HepG2 (cell line): Measurements from ENCODE around the gene DDAH1. TPM values are rescaled to one million over a fixed set of nuclear protein-coding genes. Genes with fewer than 3 reads are reported as not detected.

Experiments used
- ASH2L ChIP-seq: fragments of 300-600, 200-600 bp; sonication (generic); IDR thresholded peaks from 2 replicates; pipeline ENCODE4 v1.7.0; 2017; ENCODE audit warnings: low read depth, mild to moderate bottlenecking, moderate library complexity, mixed read lengths, low read length; ENCODE audit not compliant: insufficient read length
- CEBPG ChIP-seq: IDR thresholded peaks from 2 replicates; pipeline ENCODE4 v1.6.1; 2016
- DMAP1 ChIP-seq: IDR thresholded peaks from 2 replicates; pipeline ENCODE4 v1.6.1; 2016
- ELF4 ChIP-seq: sonication (generic); formaldehyde crosslinking; IDR thresholded peaks from 2 replicates; pipeline ENCODE4 v1.5.0; 2020; ENCODE audit warnings: missing genetic modification reagents, mild to moderate bottlenecking, moderate library complexity, borderline replicate concordance
- ESRRA ChIP-seq: sonication (generic); formaldehyde crosslinking; IDR thresholded peaks from 2 replicates; pipeline ENCODE4 v1.5.1; 2020; ENCODE audit warnings: mild to moderate bottlenecking, low read depth, missing genetic modification reagents
- HMG20B ChIP-seq: conservative IDR thresholded peaks from 2 replicates; pipeline ENCODE4 v1.6.1; 2016; ENCODE audit warnings: missing genetic modification reagents, missing compliant biosample characterization
- IKZF4 ChIP-seq: sonication (generic); formaldehyde crosslinking; IDR thresholded peaks from 2 replicates; pipeline ENCODE4 v1.5.1; 2020; ENCODE audit warnings: borderline replicate concordance, mild to moderate bottlenecking, low read depth, missing genetic modification reagents; ENCODE audit errors: not compliant biosample characterization
- JUNB ChIP-seq: sonication (generic); formaldehyde crosslinking; IDR thresholded peaks from 2 replicates; pipeline ENCODE4 v1.8.0; 2022; ENCODE audit warnings: missing genetic modification reagents, mild to moderate bottlenecking, borderline replicate concordance
- LBX2 ChIP-seq: sonication (generic); formaldehyde crosslinking; IDR thresholded peaks from 2 replicates; pipeline ENCODE4 v1.5.0; 2020; ENCODE audit warnings: missing genetic modification reagents, mild to moderate bottlenecking, borderline replicate concordance
- MEIS2 ChIP-seq: sonication (generic); formaldehyde crosslinking; IDR thresholded peaks from 2 replicates; pipeline ENCODE4 v1.9.0; 2021; ENCODE audit warnings: mild to moderate bottlenecking, missing genetic modification reagents
- NR2C2 ChIP-seq: sonication (generic); formaldehyde crosslinking; IDR thresholded peaks from 2 replicates; pipeline ENCODE4 v1.4.0; 2020; ENCODE audit warnings: missing genetic modification reagents, mild to moderate bottlenecking, moderate library complexity, borderline replicate concordance
- RBFOX2 ChIP-seq: fragments of 200-400 bp; formaldehyde crosslinking; IDR thresholded peaks from 2 replicates; pipeline ENCODE4 v1.6.1; 2017; ENCODE audit warnings: low read depth, mild to moderate bottlenecking, low read length
- SALL1 ChIP-seq: sonication (generic); formaldehyde crosslinking; IDR thresholded peaks from 2 replicates; pipeline ENCODE4 v1.8.0; 2022; ENCODE audit warnings: mild to moderate bottlenecking, missing genetic modification reagents
- SAP130 ChIP-seq: IDR thresholded peaks from 2 replicates; pipeline ENCODE4 v1.6.1; 2016; ENCODE audit warnings: low read depth
- TAF1 ChIP-seq: sonication (generic); formaldehyde crosslinking; IDR thresholded peaks from 2 replicates; pipeline ENCODE4 v1.4.0; 2020; ENCODE audit warnings: missing genetic modification reagents
- YY1 ChIP-seq: IDR thresholded peaks from 2 replicates; pipeline ENCODE4 v1.6.1; 2011; ENCODE audit warnings: low read length, low read depth, moderate library complexity, mild to moderate bottlenecking; ENCODE audit not compliant: insufficient read depth, insufficient replicate concordance
- ZFP62 ChIP-seq: sonication (generic); formaldehyde crosslinking; IDR thresholded peaks from 2 replicates; pipeline ENCODE4 v1.4.0; 2020; ENCODE audit warnings: missing genetic modification reagents
- ZNF138 ChIP-seq: sonication (generic); formaldehyde crosslinking; IDR thresholded peaks from 2 replicates; pipeline ENCODE4 v1.5.0; 2020; ENCODE audit warnings: mild to moderate bottlenecking, low read depth, missing genetic modification reagents
- ZNF224 ChIP-seq: sonication (generic); formaldehyde crosslinking; IDR thresholded peaks from 2 replicates; pipeline ENCODE4 v1.5.0; 2020; ENCODE audit warnings: mild to moderate bottlenecking, missing genetic modification reagents
- ZNF292 ChIP-seq: sonication (generic); formaldehyde crosslinking; IDR thresholded peaks from 2 replicates; pipeline ENCODE4 v1.8.1; 2022; ENCODE audit warnings: mild to moderate bottlenecking, low read depth, missing genetic modification reagents, borderline replicate concordance
- ZNF543 ChIP-seq: sonication (generic); formaldehyde crosslinking; IDR thresholded peaks from 2 replicates; pipeline ENCODE4 v1.4.0; 2020; ENCODE audit warnings: mild to moderate bottlenecking, missing genetic modification reagents
- ZNF598 ChIP-seq: sonication (generic); formaldehyde crosslinking; IDR thresholded peaks from 2 replicates; pipeline ENCODE4 v1.5.1; 2020; ENCODE audit warnings: mild to moderate bottlenecking, missing genetic modification reagents, borderline replicate concordance
- ZNF747 ChIP-seq: sonication (generic); formaldehyde crosslinking; IDR thresholded peaks from 2 replicates; pipeline ENCODE4 v1.8.1; 2023; ENCODE audit warnings: missing genetic modification reagents, mild to moderate bottlenecking, borderline replicate concordance
- ZNF766 ChIP-seq: sonication (generic); formaldehyde crosslinking; IDR thresholded peaks from 2 replicates; pipeline ENCODE4 v1.5.0; 2020; ENCODE audit warnings: missing genetic modification reagents, borderline replicate concordance
- polyA plus RNA-seq, 8 experiments: library from polyadenylated mRNA; depleted of rRNA in 3 of 8; stranded (reverse) in 7 of 8; unstranded in 1 of 8; fragments of >200 nt; fragmentation: Illumina TruSeq in 4 of 8; extraction: Trizol in 4 of 8; gene quantifications; 2 replicates each; pipeline versions ENCODE4 v1.2.1 to v1.2.3, GENCODE V29; 2011 to 2016; ENCODE audit warnings: low read depth in 4 of 8, missing spikeins in 1 of 8, mixed read lengths in 1 of 8; ENCODE audit not compliant: insufficient read depth in 1 of 8
- total RNA-seq, 5 experiments: library from RNA; depleted of rRNA; stranded (reverse); fragments of >200 nt; fragmentation: Illumina TruSeq; extraction: Trizol; gene quantifications; 2 replicates each; pipeline ENCODE4 v1.2.3, GENCODE V29; 2016; ENCODE audit warnings: low read depth in 1 of 5
- TF ChIP-seq, protein P1 (sequence below): sonication (generic); formaldehyde crosslinking; IDR thresholded peaks from 2 replicates; pipeline ENCODE4 v1.5.0; 2020; ENCODE audit warnings: mild to moderate bottlenecking, missing genetic modification reagents
- TF ChIP-seq, protein P2 (sequence below): sonication (generic); formaldehyde crosslinking; IDR thresholded peaks from 2 replicates; pipeline ENCODE4 v1.8.1; 2022; ENCODE audit warnings: mild to moderate bottlenecking, missing genetic modification reagents

The DDAH1 gene
- total and polyA plus RNA-seq, 2 of the 13 experiments (the other 11 are each of a cell fraction or from before 2014, with no cell fraction given): 39.7 to 64.4 TPM

DNA sequence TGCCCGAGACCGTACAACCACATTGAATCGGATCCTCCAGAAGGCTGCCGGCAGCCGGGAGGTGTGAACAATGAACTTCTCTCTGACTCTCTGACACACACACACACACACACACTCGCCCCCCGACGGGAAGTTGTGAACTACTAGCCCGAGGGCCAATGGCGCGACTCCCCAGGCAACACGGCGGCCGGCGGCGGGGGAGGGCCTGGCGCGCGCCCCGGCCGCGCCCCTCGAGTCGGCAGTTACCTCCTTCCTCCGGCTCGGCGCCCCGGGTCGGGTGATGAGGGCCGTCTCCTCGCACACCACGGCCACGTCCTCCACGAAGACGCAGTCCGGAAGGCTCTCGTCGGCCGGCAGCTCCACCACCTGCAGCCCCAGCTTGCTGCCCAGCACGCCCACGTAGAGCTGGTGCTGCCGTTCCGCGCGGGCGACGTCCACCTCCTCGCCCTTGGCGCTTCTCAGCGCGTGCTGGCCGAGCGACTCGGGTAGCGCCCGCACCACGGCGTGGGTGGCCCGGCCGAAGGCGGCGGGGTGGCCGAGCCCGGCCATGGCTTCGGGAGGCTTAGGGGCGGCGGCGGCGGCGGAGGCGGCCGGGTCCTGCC, 361 bp downstream of the DDAH1 start (continued):
- TF ChIP-seq SALL1 (CRISPR knock-in tag): peak; percentile 56
- peak; percentile 39 for TF ChIP-seq IKZF4 (CRISPR knock-in tag)
- TF ChIP-seq, protein P1, sequence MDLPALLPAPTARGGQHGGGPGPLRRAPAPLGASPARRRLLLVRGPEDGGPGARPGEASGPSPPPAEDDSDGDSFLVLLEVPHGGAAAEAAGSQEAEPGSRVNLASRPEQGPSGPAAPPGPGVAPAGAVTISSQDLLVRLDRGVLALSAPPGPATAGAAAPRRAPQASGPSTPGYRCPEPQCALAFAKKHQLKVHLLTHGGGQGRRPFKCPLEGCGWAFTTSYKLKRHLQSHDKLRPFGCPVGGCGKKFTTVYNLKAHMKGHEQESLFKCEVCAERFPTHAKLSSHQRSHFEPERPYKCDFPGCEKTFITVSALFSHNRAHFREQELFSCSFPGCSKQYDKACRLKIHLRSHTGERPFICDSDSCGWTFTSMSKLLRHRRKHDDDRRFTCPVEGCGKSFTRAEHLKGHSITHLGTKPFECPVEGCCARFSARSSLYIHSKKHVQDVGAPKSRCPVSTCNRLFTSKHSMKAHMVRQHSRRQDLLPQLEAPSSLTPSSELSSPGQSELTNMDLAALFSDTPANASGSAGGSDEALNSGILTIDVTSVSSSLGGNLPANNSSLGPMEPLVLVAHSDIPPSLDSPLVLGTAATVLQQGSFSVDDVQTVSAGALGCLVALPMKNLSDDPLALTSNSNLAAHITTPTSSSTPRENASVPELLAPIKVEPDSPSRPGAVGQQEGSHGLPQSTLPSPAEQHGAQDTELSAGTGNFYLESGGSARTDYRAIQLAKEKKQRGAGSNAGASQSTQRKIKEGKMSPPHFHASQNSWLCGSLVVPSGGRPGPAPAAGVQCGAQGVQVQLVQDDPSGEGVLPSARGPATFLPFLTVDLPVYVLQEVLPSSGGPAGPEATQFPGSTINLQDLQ (CRISPR knock-in tag): peak; percentile 87; the same call in 1 of the 2 replicates
- TF ChIP-seq ZNF766 (CRISPR knock-in tag): no peak
- 0 out of 2 replicates have a peak, but pooled peaks have one; percentile 18 for TF ChIP-seq LBX2 (CRISPR knock-in tag)
- TF ChIP-seq ZNF138: 0 out of 2 replicates have a peak, but pooled peaks have one; percentile 31
- 0 out of 2 replicates have a peak, but pooled peaks have one; percentile 75 for TF ChIP-seq ZNF224 (CRISPR knock-in tag)
- TF ChIP-seq MEIS2 (CRISPR knock-in tag): peak; percentile 14; the same call in 1 of the 2 replicates
- no peak for TF ChIP-seq ZFP62 (CRISPR knock-in tag)
- TF ChIP-seq JUNB (CRISPR knock-in tag): 0 out of 2 replicates have a peak, but pooled peaks have one; percentile 35
- TF ChIP-seq TAF1 (CRISPR knock-in tag): peak; percentile 57
- peak; percentile 21; the same call in 1 of the 2 replicates for TF ChIP-seq DMAP1 (CRISPR knock-in tag)
- peak; percentile 84; the same call in 1 of the 2 replicates for TF ChIP-seq RBFOX2
- TF ChIP-seq, protein P2, sequence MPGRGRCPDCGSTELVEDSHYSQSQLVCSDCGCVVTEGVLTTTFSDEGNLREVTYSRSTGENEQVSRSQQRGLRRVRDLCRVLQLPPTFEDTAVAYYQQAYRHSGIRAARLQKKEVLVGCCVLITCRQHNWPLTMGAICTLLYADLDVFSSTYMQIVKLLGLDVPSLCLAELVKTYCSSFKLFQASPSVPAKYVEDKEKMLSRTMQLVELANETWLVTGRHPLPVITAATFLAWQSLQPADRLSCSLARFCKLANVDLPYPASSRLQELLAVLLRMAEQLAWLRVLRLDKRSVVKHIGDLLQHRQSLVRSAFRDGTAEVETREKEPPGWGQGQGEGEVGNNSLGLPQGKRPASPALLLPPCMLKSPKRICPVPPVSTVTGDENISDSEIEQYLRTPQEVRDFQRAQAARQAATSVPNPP (CRISPR knock-in tag): peak; percentile 25; the same call in 1 of the 2 replicates
- TF ChIP-seq NR2C2 (CRISPR knock-in tag): peak; percentile 31
- peak; percentile 51; the same call in 1 of the 2 replicates for TF ChIP-seq ZNF747 (CRISPR knock-in tag)
- TF ChIP-seq HMG20B (CRISPR knock-in tag): no peak
- TF ChIP-seq SAP130: peak; percentile 57
- TF ChIP-seq ZNF292: no peak
- TF ChIP-seq ZNF598: peak; percentile 56
- TF ChIP-seq ESRRA (CRISPR knock-in tag): no peak
- TF ChIP-seq ASH2L: peak; percentile 83
- no peak for TF ChIP-seq CEBPG
- peak; percentile 66; the same call in 1 of the 2 replicates for TF ChIP-seq ELF4 (CRISPR knock-in tag)
- TF ChIP-seq YY1: peak; percentile 38
- TF ChIP-seq ZNF543 (CRISPR knock-in tag): 0 out of 2 replicates have a peak, but pooled peaks have one; percentile 51
